K562 (cell line): ENCODE results near the gene PTP4A1. TPM values are rescaled to one million over a fixed set of nuclear protein-coding genes. Genes with fewer than 3 reads are reported as not detected.

ENCODE experiments used
- ATAC-seq: fragments of 200-7000 bp; cut with Tn5 transposase; 3 replicates; pipeline ENCODE4 v1.9.1; 2020; ENCODE audit warnings: moderate library complexity
- BruUV-seq: library from RNA; stranded (reverse); fragments of 400-500 nt; replicated peaks from 2 replicates; lab custom pipeline; 2021; lab: Mats Ljungman, UMichigan
- CTCF ChIA-PET: fragments of 300-600 bp; formaldehyde crosslinking; extraction: SDS; loops from one replicate; lab custom pipeline; 2021; ENCODE audit warnings: low intra/inter-chr PET ratio; lab: Yijun Ruan, JAX
- POLR2A ChIA-PET: fragments of 300-600, 350-650 bp; sonication (Branson Sonifier 250); formaldehyde crosslinking; extraction: SDS; loops from one replicate; lab custom pipeline; 2021; ENCODE audit warnings: antibody characterized with exemption, inconsistent platforms; lab: Yijun Ruan, JAX
- DNase-seq, 4 experiments: peaks; one replicate each; pipeline versions ENCODE4 v3.0.0 to v3.0.0-alpha.2; 2011 to 2018; ENCODE audit warnings: low spot score in 3 of 4, mixed read lengths in 3 of 4; ENCODE audit errors: extremely low read depth in 1 of 4
- FAIRE-seq: peaks from 2 replicates; lab custom pipeline; 2011; peaks lifted over from hg19 to GRCh38; lab: Jason Lieb, UNC
- H2AFZ ChIP-seq: 2 replicates; pipeline ENCODE4 v1.6.0; 2011; ENCODE audit warnings: low read depth, low read length, control low read depth, inconsistent platforms
- H3K27ac ChIP-seq: fragments of 200-600 bp; 3 replicates; pipeline ENCODE4 v1.8.0; 2011; ENCODE audit warnings: low read depth, mild to moderate bottlenecking, control low read depth, inconsistent platforms, low read length, moderate library complexity, mixed read lengths; ENCODE audit errors: extremely low read depth
- H3K27me3 ChIP-seq, 2 experiments: fragments of 300-600 bp in 1 of 2; 2 replicates in 1 of 2; 3 replicates in 1 of 2; pipeline versions ENCODE4 v1.6.0 to v1.8.0; 2011; ENCODE audit warnings: inconsistent platforms in 2 of 2, low read length in 2 of 2, mild to moderate bottlenecking in 1 of 2, mixed read lengths in 1 of 2, moderate library complexity in 1 of 2; ENCODE audit not compliant: control insufficient read depth in 2 of 2, insufficient read depth in 2 of 2
- H3K36me3 ChIP-seq: fragments of 300-600 bp; 3 replicates; pipeline ENCODE4 v1.8.0; 2011; ENCODE audit warnings: mild to moderate bottlenecking, low read length, inconsistent platforms; ENCODE audit not compliant: control insufficient read depth, insufficient read depth
- H3K4me1 ChIP-seq, 2 experiments: fragments of 200-600 bp in 1 of 2; replicated peaks in 1 of 2; 2 replicates in 1 of 2; 3 replicates in 1 of 2; pipeline versions ENCODE4 v1.5.1 to v1.8.0; 2011; ENCODE audit warnings: inconsistent platforms in 2 of 2, low read length in 2 of 2, mild to moderate bottlenecking in 1 of 2, mixed read lengths in 1 of 2, moderate library complexity in 1 of 2; ENCODE audit not compliant: control insufficient read depth in 2 of 2, insufficient read depth in 2 of 2
- H3K4me2 ChIP-seq: 2 replicates; pipeline ENCODE4 v1.6.1; 2011; ENCODE audit warnings: low read length, control low read depth, inconsistent platforms, mixed read lengths; ENCODE audit not compliant: insufficient read depth
- H3K4me3 ChIP-seq: fragments of 200-600 bp; sonication (generic), shearing (Covaris generic); 2 replicates; pipeline ENCODE4 v1.5.1; 2016; ENCODE audit warnings: control low read depth, inconsistent platforms
- H3K79me2 ChIP-seq: fragments of 200-600 bp; 3 replicates; pipeline ENCODE4 v1.8.0; 2011; ENCODE audit warnings: low read length, inconsistent platforms; ENCODE audit not compliant: control insufficient read depth, insufficient read depth
- H3K9ac ChIP-seq, 2 experiments: 2 replicates each; pipeline versions ENCODE4 v1.6.0 to v1.6.1; 2011; ENCODE audit warnings: low read depth in 2 of 2, low read length in 2 of 2, control low read depth in 1 of 2, inconsistent platforms in 1 of 2, mild to moderate bottlenecking in 1 of 2, mixed read lengths in 1 of 2; ENCODE audit not compliant: insufficient read depth in 1 of 2
- H3K9me1 ChIP-seq: one replicate; pipeline ENCODE4 v1.6.0; 2011; ENCODE audit warnings: inconsistent platforms, mild to moderate bottlenecking, low read length, moderate library complexity; ENCODE audit not compliant: control insufficient read depth, insufficient read depth
- H3K9me3 ChIP-seq: replicated peaks from 2 replicates; pipeline ENCODE4 v1.5.1; 2011; ENCODE audit warnings: low read depth, low read length, inconsistent platforms; ENCODE audit not compliant: control insufficient read depth, insufficient read depth
- H4K20me1 ChIP-seq: replicated peaks from 2 replicates; pipeline ENCODE4 v1.6.1; 2011; ENCODE audit warnings: low read length, inconsistent platforms, mixed read lengths; ENCODE audit not compliant: control insufficient read depth, insufficient read depth
- ATF3 ChIP-seq, 2 experiments: fragments of 450-650 bp in 1 of 2; sonication (generic) in 1 of 2; formaldehyde crosslinking in 1 of 2; IDR thresholded peaks in 1 of 2; conservative IDR thresholded peaks in 1 of 2; 2 replicates each; pipeline versions ENCODE4 v1.6.1 to v1.8.1; 2016 to 2023; ENCODE audit warnings: mild to moderate bottlenecking in 2 of 2, moderate library complexity in 2 of 2, inconsistent platforms in 1 of 2, missing genetic modification reagents in 1 of 2
- DACH1 ChIP-seq: fragments of 450-650 bp; IDR thresholded peaks from 2 replicates; pipeline ENCODE4 v1.6.1; 2018; ENCODE audit not compliant: partially characterized antibody
- FOXP1 ChIP-seq: sonication (generic); formaldehyde crosslinking; IDR thresholded peaks from 2 replicates; pipeline ENCODE4 v1.8.0; 2022; ENCODE audit warnings: mild to moderate bottlenecking, missing genetic modification reagents
- HDAC3 ChIP-seq: fragments of 450-650 bp; IDR thresholded peaks from 2 replicates; pipeline ENCODE4 v1.6.1; 2018; ENCODE audit warnings: borderline replicate concordance, mild to moderate bottlenecking, moderate library complexity; ENCODE audit not compliant: partially characterized antibody
- HEY1 ChIP-seq: fragments of 250-450 bp; sonication (Bioruptor Pico); IDR thresholded peaks from 2 replicates; pipeline ENCODE4 v1.5.0; 2020; ENCODE audit warnings: mild to moderate bottlenecking, moderate library complexity, borderline replicate concordance
- MAFG ChIP-seq: fragments of 450-650 bp; conservative IDR thresholded peaks from 2 replicates; pipeline ENCODE4 v1.6.1; 2016; ENCODE audit warnings: missing genetic modification characterization, missing compliant biosample characterization
- MAFK ChIP-seq: IDR thresholded peaks from 2 replicates; pipeline ENCODE4 v1.6.1; 2011; ENCODE audit warnings: low read length, improper control_type of control experiment
- MCM2 ChIP-seq: fragments of 450-650 bp; IDR thresholded peaks from 2 replicates; pipeline ENCODE4 v1.6.1; 2017; ENCODE audit warnings: low read depth, mild to moderate bottlenecking
- MCM3 ChIP-seq: fragments of 450-650 bp; IDR thresholded peaks from 2 replicates; pipeline ENCODE4 v1.6.1; 2016
- MITF ChIP-seq: IDR thresholded peaks from 2 replicates; pipeline ENCODE4 v1.6.1; 2014; ENCODE audit warnings: antibody characterized with exemption
- NCOA6 ChIP-seq: fragments of 450-650 bp; IDR thresholded peaks from 2 replicates; pipeline ENCODE4 v1.6.1; 2017; ENCODE audit warnings: mild to moderate bottlenecking
- PREB ChIP-seq: sonication (generic); formaldehyde crosslinking; IDR thresholded peaks from 2 replicates; pipeline ENCODE4 v1.8.1; 2023; ENCODE audit warnings: mild to moderate bottlenecking, missing genetic modification reagents
- RHOXF2B ChIP-seq: fragments of 250-450 bp; sonication (Bioruptor Pico); conservative IDR thresholded peaks from 2 replicates; pipeline ENCODE4 v1.5.1; 2021
- ZEB2 ChIP-seq: fragments of 450-650 bp; IDR thresholded peaks from 2 replicates; pipeline ENCODE4 v1.6.1; 2016
- WGBS: fragments of 100-300 bp; shearing (Covaris generic); methylation state at CpG from one replicate; pipeline ENCODE4 v1.1.6; 2016; ENCODE audit warnings: low coverage, mixed read lengths; ENCODE audit not compliant: insufficient coverage; ENCODE audit errors: missing lambda C conversion rate; 5-methylcytosine and 5-hydroxymethylcytosine counted together
- in situ Hi-C: fragments of 300-500 bp; cut with MboI; formaldehyde crosslinking; loops from 4 replicates; pipeline ENCODE4 v1.15.0; 2018; ENCODE audit warnings: inconsistent platforms, mixed read lengths
- intact Hi-C: fragments of 100-400 bp; cut with micrococcal nuclease; formaldehyde crosslinking; loops from 2 replicates; pipeline ENCODE4 v1.14.2; 2022
- polyA plus RNA-seq, 8 experiments: library from polyadenylated mRNA; depleted of rRNA in 4 of 8; stranded (reverse) in 5 of 8; unstranded in 3 of 8; fragments of >200 nt; fragmentation: Nextera tagmentation in 2 of 8; fragmentation: Illumina TruSeq in 1 of 8; extraction: Ambion mirVana in 2 of 8; extraction: Trizol in 1 of 8; gene quantifications; 2 replicates each; pipeline versions ENCODE4 v1.2.1 to v1.2.3, GENCODE V29; 2011 to 2014; ENCODE audit warnings: inconsistent platforms in 1 of 8, missing spikeins in 1 of 8
- total RNA-seq, 7 experiments: library from RNA; depleted of rRNA in 6 of 7; stranded (reverse); fragments of >200 nt in 6 of 7; fragmentation: Illumina TruSeq in 2 of 7; extraction: Trizol in 2 of 7; gene quantifications; 2 replicates each; pipeline versions ENCODE4 v1.2.1 to v1.2.3, GENCODE V29; 2011 to 2021; ENCODE audit warnings: low replicate concordance in 1 of 7

PTP4A1 gene
- total and polyA plus RNA-seq, 9 of the 15 experiments (the other 6 are each of a cell fraction or from before 2014, with no cell fraction given): 3.7 to 67.5 (median 13.1) TPM

GRCh38 chr6:63597141-63598048 is 25.1 kb downstream of the PTP4A1 start:
- Histone ChIP-seq H3K36me3 (no peaks in the 10 kb centered on the region), H3K27ac (no peak overlapping the region), H2AFZ (peak overlapping the region; percentile 99), H3K9me1 (no peaks in the 10 kb centered on the region), H3K4me3 (peak overlapping the region; percentile 43; the same call in 1 of the 2 replicates), H4K20me1 (no peaks in the 10 kb centered on the region), H3K9me3 (no peaks in the 10 kb centered on the region), H3K27me3 (no peaks in the 10 kb centered on the region), H3K4me1 (peaks cover 0 to 4% of the 10 kb centered on the region in 2 experiments; a peak in 3 of 5 replicates), H3K4me2 (peak overlapping the region; percentile 97), H3K79me2 (no peaks in the 10 kb centered on the region), H3K9ac (no peak overlapping the region)
- DNase-seq (no peak), ATAC-seq (peak; percentile 5; the same call in 1 of the 3 replicates), FAIRE-seq (no peak)
- ChIA-PET CTCF (interaction anchor here (2.8 kb wide), 1 partner anchor 167 kb away, joined by 13 read pairs; no protein-coding TSS in a partner anchor), POLR2A (interaction anchor here (0.6 to 2.8 kb wide), 3 partner anchors 13 to 66 kb away, joined by 4 to 14 read pairs (median 5); no protein-coding TSS in a partner anchor)
- intact Hi-C loops (loop anchor here (1.0 to 10.0 kb wide), 3 partner anchors 40 to 167 kb away; partner anchors contain the start of gene PHF3), in situ Hi-C loops (loop anchor here (5.0 kb wide), 1 partner anchor 165 kb away; no protein-coding TSS in a partner anchor)
- no TSS peak for BruUV-seq
- 18% methylated on average over 6 of the region's 6 CpGs for WGBS
- TF ChIP-seq MCM2 (no peak), NCOA6 (no peak), DACH1 (no peak), PREB (CRISPR knock-in tag) (no peak), HDAC3 (no peak), MAFG (tag) (0 out of 2 replicates have a peak, but pooled peaks have one; percentile 47), FOXP1 (CRISPR knock-in tag) (no peak), ATF3 (IDR thresholded peaks at IDR 0.05) (no peak), ATF3 (CRISPR knock-in tag; conservative IDR thresholded peaks at IDR 0.05) (no peak), ZEB2 (no peak), HEY1 (CRISPR knock-in tag) (no peak), MAFK (peak; percentile 64), MCM3 (no peak), RHOXF2B (CRISPR knock-in tag) (no peak), MITF (no peak)
